GM12878 (cell line): ENCODE results near the gene AKAP5. TPM values are rescaled to one million over a fixed set of nuclear protein-coding genes. Genes with fewer than 3 reads are reported as not detected.

Experiments
- ATAC-seq: fragments of 200-7000 bp; cut with Tn5 transposase; 3 replicates; pipeline ENCODE4 v1.9.1; 2020; ENCODE audit warnings: mild to moderate bottlenecking, moderate library complexity
- BruUV-seq: library from RNA; stranded (reverse); fragments of 400-500 nt; replicated peaks from 2 replicates; lab custom pipeline; 2021; lab: Mats Ljungman, UMichigan
- CTCF ChIA-PET: fragments of 300-600 bp; sonication (Branson Sonifier 250); formaldehyde crosslinking; extraction: SDS; loops from one replicate; lab custom pipeline; 2021; ENCODE audit warnings: inconsistent platforms; lab: Yijun Ruan, JAX
- POLR2A ChIA-PET: fragments of 350-600 bp; formaldehyde crosslinking; extraction: SDS; loops from one replicate; lab custom pipeline; 2021; ENCODE audit warnings: inconsistent platforms; lab: Charles Lee
- RAD21 ChIA-PET: fragments of 300-600 bp; sonication (Branson Sonifier 250); formaldehyde crosslinking; loops from one replicate; lab custom pipeline; 2023; ENCODE audit warnings: antibody characterized with exemption; ENCODE audit not compliant: unreplicated experiment; lab: Charles Lee
- SMC1A ChIA-PET: fragments of 300-600 bp; sonication (Branson Sonifier 250); formaldehyde crosslinking; loops from one replicate; lab custom pipeline; 2023; ENCODE audit not compliant: unreplicated experiment, uncharacterized antibody; lab: Charles Lee
- DNase-seq: peaks from one replicate; pipeline ENCODE4 v3.0.0-alpha.2; 2011; ENCODE audit warnings: low read depth, low spot score
- FAIRE-seq: peaks from 3 replicates; lab custom pipeline; 2011; peaks lifted over from hg19 to GRCh38; lab: Jason Lieb, UNC
- H2AFZ ChIP-seq: 2 replicates; pipeline ENCODE4 v1.6.0; 2011; ENCODE audit warnings: low read depth, low read length, control low read depth; ENCODE audit not compliant: control insufficient read depth
- H3K27ac ChIP-seq: 2 replicates; pipeline ENCODE4 v1.5.1; 2011; ENCODE audit warnings: control low read depth; ENCODE audit not compliant: control insufficient read depth, insufficient read depth
- H3K27me3 ChIP-seq, 2 experiments: replicated peaks in 1 of 2; 2 replicates each; pipeline versions ENCODE4 v1.6.0 to v1.6.1; 2011; ENCODE audit warnings: low read length in 1 of 2; ENCODE audit not compliant: control insufficient read depth in 2 of 2, insufficient read depth in 2 of 2
- H3K36me3 ChIP-seq, 2 experiments: 2 replicates each; pipeline ENCODE4 v1.5.1; 2011; ENCODE audit warnings: low read length in 1 of 2; ENCODE audit not compliant: control insufficient read depth in 2 of 2, insufficient read depth in 2 of 2
- H3K4me1 ChIP-seq: 2 replicates; pipeline ENCODE4 v1.6.1; 2011; ENCODE audit warnings: mild to moderate bottlenecking, low read length, moderate library complexity, mixed read lengths; ENCODE audit not compliant: control insufficient read depth, insufficient read depth
- H3K4me2 ChIP-seq: 2 replicates; pipeline ENCODE4 v1.6.0; 2011; ENCODE audit warnings: control low read depth; ENCODE audit not compliant: control insufficient read depth, insufficient read depth
- H3K4me3 ChIP-seq: fragments of 200-600 bp; sonication (generic); 2 replicates; pipeline ENCODE4 v1.5.1; 2016
- H3K79me2 ChIP-seq: 2 replicates; pipeline ENCODE4 v1.6.0; 2011; ENCODE audit warnings: low read length; ENCODE audit not compliant: control insufficient read depth, insufficient read depth
- H3K9ac ChIP-seq: 2 replicates; pipeline ENCODE4 v1.8.0; 2011; ENCODE audit warnings: low read length, control low read depth, mixed read lengths; ENCODE audit not compliant: control insufficient read depth, insufficient read depth
- H3K9me3 ChIP-seq: replicated peaks from 3 replicates; pipeline ENCODE4 v1.5.1; 2011; ENCODE audit warnings: mild to moderate bottlenecking, low read length; ENCODE audit not compliant: control insufficient read depth, insufficient read depth
- H4K20me1 ChIP-seq: 2 replicates; pipeline ENCODE4 v1.6.0; 2011; ENCODE audit not compliant: control insufficient read depth, insufficient read depth
- ATF3 ChIP-seq: IDR thresholded peaks from 2 replicates; pipeline ENCODE4 v1.6.1; 2011; ENCODE audit warnings: low read depth, mild to moderate bottlenecking, low read length, moderate library complexity, borderline replicate concordance; ENCODE audit errors: extremely low read depth
- KAT2A ChIP-seq: conservative IDR thresholded peaks from 2 replicates; pipeline ENCODE4 v1.6.1; 2011; ENCODE audit warnings: low read depth, low read length; ENCODE audit not compliant: control insufficient read depth
- NRF1 ChIP-seq: conservative IDR thresholded peaks from 2 replicates; pipeline ENCODE4 v1.6.1; 2011; ENCODE audit warnings: mild to moderate bottlenecking, low read depth, low read length, improper control_type of control experiment
- RELA ChIP-seq: fragments of 450-650 bp; IDR thresholded peaks from 2 replicates; pipeline ENCODE4 v1.8.0; 2014; ENCODE audit warnings: borderline replicate concordance; ENCODE audit not compliant: partially characterized antibody
- SMC3 ChIP-seq: IDR thresholded peaks from 2 replicates; pipeline ENCODE4 v1.6.1; 2011; ENCODE audit warnings: low read length, improper control_type of control experiment, borderline replicate concordance
- ZBTB4 ChIP-seq: fragments of 450-650 bp; formaldehyde crosslinking; IDR thresholded peaks from 2 replicates; pipeline ENCODE4 v1.4.0; 2022; ENCODE audit warnings: mild to moderate bottlenecking, moderate library complexity
- WGBS: methylation state at CpG from one replicate; pipeline ENCODE4 v1.1.6; 2016; ENCODE audit warnings: low lambda C conversion rate; ENCODE audit not compliant: insufficient replicate concordance, insufficient coverage; ENCODE audit errors: missing lambda C conversion rate; 5-methylcytosine and 5-hydroxymethylcytosine counted together
- in situ Hi-C: fragments of 300-500 bp; cut with MboI; formaldehyde crosslinking; loops from 9 replicates; pipeline ENCODE4 v1.14.3; 2018; ENCODE audit warnings: mixed read lengths
- intact Hi-C: fragments of 100-400 bp; cut with micrococcal nuclease; formaldehyde crosslinking; loops from one replicate; pipeline ENCODE4 v1.14.2; 2022; ENCODE audit not compliant: unreplicated experiment
- polyA plus RNA-seq, 11 experiments: library from polyadenylated mRNA; depleted of rRNA in 4 of 11; unstranded in 6 of 11; stranded (reverse) in 5 of 11; fragments of >200 nt; fragmentation: Nextera tagmentation in 4 of 11; fragmentation: Illumina TruSeq in 1 of 11; extraction: Ambion mirVana in 4 of 11; extraction: Trizol in 1 of 11; gene quantifications; 1 replicate in 1 of 11; 2 replicates in 10 of 11; pipeline versions ENCODE4 v1.2.1 to v1.2.3, GENCODE V29; 2011 to 2016; ENCODE audit warnings: inconsistent platforms in 2 of 11, missing spikeins in 2 of 11, low read depth in 1 of 11
- total RNA-seq, 4 experiments: library from RNA; depleted of rRNA in 3 of 4; stranded (reverse); fragments of >200 nt in 3 of 4; fragmentation: Illumina TruSeq in 1 of 4; extraction: Trizol in 1 of 4; gene quantifications; 2 replicates each; pipeline versions ENCODE4 v1.2.1 to v1.2.3, GENCODE V29; 2013 to 2021

Gene AKAP5
- total and polyA plus RNA-seq, 10 of the 15 experiments (the other 5 are each of a cell fraction or from before 2014, with no cell fraction given), result 0.45 to 5.1 (median 1.7) TPM

- TF ChIP-seq ZBTB4 (CRISPR knock-in tag), result no peak
- TF ChIP-seq NRF1, result no peak
- TF ChIP-seq SMC3, result no peak
- TF ChIP-seq, all 136 proteins: peak for 0
Observed at GRCh38 chr14:64438181-64438841, 27.0 kb upstream of the AKAP5 start (continued).

GRCh38 chr14:64439141-64439540, 26.2 kb upstream of the AKAP5 start:
- FAIRE-seq (no peak), ATAC-seq (no peak), DNase-seq (no peak)
- POLR2A ChIA-PET, result interaction anchor here (1.2 kb wide), 1 partner anchor 9 kb away, joined by 3 read pairs; no protein-coding TSS in a partner anchor
- Histone ChIP-seq H2AFZ (no peak overlapping the region), H3K27ac (no peak overlapping the region), H4K20me1 (no peaks in the 10 kb centered on the region), H3K9ac (no peak overlapping the region), H3K4me3 (no peak overlapping the region), H3K36me3 (peaks cover 23 to 44% of the 10 kb centered on the region in 2 experiments), H3K4me1 (peaks cover 1% of the 10 kb centered on the region), H3K9me3 (no peaks in the 10 kb centered on the region), H3K27me3 (no peaks in the 10 kb centered on the region), H3K4me2 (no peak overlapping the region), H3K79me2 (no peaks in the 10 kb centered on the region)
- no TSS peak for BruUV-seq
- intact Hi-C loops (loop anchor here (10.0 kb wide), 1 partner anchor 196 kb away; no protein-coding TSS in a partner anchor), in situ Hi-C loops (no loop called here)
- SMC1A ChIA-PET, result interaction anchor here (1.0 to 2.8 kb wide), 6 partner anchors 8 to 47 kb away, joined by 3 to 11 read pairs (median 5); no protein-coding TSS in a partner anchor
- RAD21 ChIA-PET, result no interaction called here
- CTCF ChIA-PET, result interaction anchor here (0.9 to 14.2 kb wide), 5 partner anchors 7 to 38 kb away, joined by 3 to 244 read pairs (median 8); no protein-coding TSS in a partner anchor
- TF ChIP-seq ATF3 (no peak), KAT2A (no peak), RELA (no peak)
- WGBS, result 95% methylated on average over 6 of the region's 6 CpGs
